Measurements from ENCODE around the gene CENPH.

DNA sequence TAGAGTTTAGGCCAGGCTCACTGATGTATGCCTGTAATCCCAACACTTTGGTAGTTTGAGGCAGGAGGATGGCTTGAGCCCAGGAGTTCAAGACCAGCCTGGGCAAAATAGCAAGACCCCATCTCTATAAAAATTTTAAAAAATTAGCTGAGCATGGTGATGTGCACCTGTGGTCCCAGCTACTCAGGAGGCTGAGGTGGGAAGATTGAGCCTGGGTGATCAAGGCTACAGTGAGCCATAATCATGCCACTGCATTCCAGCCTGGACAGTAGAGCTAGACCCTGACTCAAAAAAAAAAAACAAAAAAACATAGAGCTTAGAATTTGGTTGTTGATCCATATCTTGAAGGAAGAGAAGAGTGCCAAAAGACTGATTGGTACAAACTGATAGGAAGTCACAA is 30.6 kb downstream of the CENPH start:
- TF ChIP-seq, protein P1, sequence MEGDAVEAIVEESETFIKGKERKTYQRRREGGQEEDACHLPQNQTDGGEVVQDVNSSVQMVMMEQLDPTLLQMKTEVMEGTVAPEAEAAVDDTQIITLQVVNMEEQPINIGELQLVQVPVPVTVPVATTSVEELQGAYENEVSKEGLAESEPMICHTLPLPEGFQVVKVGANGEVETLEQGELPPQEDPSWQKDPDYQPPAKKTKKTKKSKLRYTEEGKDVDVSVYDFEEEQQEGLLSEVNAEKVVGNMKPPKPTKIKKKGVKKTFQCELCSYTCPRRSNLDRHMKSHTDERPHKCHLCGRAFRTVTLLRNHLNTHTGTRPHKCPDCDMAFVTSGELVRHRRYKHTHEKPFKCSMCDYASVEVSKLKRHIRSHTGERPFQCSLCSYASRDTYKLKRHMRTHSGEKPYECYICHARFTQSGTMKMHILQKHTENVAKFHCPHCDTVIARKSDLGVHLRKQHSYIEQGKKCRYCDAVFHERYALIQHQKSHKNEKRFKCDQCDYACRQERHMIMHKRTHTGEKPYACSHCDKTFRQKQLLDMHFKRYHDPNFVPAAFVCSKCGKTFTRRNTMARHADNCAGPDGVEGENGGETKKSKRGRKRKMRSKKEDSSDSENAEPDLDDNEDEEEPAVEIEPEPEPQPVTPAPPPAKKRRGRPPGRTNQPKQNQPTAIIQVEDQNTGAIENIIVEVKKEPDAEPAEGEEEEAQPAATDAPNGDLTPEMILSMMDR (IDR thresholded peaks at IDR 0.05; ENCODE audit: poor library complexity): no peak
- TF ChIP-seq EZH2 (IDR thresholded peaks at IDR 0.05; ENCODE audit: borderline replicate concordance): no peak
- TF ChIP-seq EZH2phosphoT487 (IDR thresholded peaks at IDR 0.05; ENCODE audit: low read depth, severe bottlenecking, unreplicated experiment): no peak

Data from hepatocyte (in vitro differentiated cells).